HEK293 (cell line): ENCODE results near the gene UHRF2.

Experiments
- CTCF ChIA-PET: fragments of 350-600 bp; formaldehyde crosslinking; extraction: SDS; loops from one replicate; lab custom pipeline; 2021; ENCODE audit warnings: antibody characterized with exemption; lab: Yijun Ruan, JAX
- POLR2A ChIA-PET: fragments of 300-600 bp; formaldehyde crosslinking; extraction: SDS; loops from one replicate; lab custom pipeline; 2020; ENCODE audit warnings: antibody characterized with exemption, inconsistent platforms; lab: Yijun Ruan, JAX
- H3K27ac ChIP-seq: fragments of 200-500 bp; sonication (Bioruptor generic); 2 replicates; pipeline ENCODE4 v1.5.1; 2014; ENCODE audit warnings: low read depth, low read length, control low read depth, inconsistent platforms; ENCODE audit errors: extremely low read depth
- H3K36me3 ChIP-seq, 2 experiments: fragments of 200-500 bp in 1 of 2; sonication (Bioruptor generic) in 1 of 2; 1 replicate in 1 of 2; 2 replicates in 1 of 2; pipeline ENCODE4 v1.5.1; 2014 to 2017; ENCODE audit warnings: inconsistent platforms in 2 of 2, low read length in 2 of 2; ENCODE audit not compliant: control insufficient read depth in 2 of 2, insufficient read depth in 1 of 2
- H3K4me1 ChIP-seq: fragments of 200-500 bp; sonication (Bioruptor generic); 2 replicates; pipeline ENCODE4 v1.5.1; 2014; ENCODE audit warnings: mild to moderate bottlenecking, low read length, inconsistent platforms; ENCODE audit not compliant: control insufficient read depth, insufficient read depth
- H3K4me3 ChIP-seq: 2 replicates; pipeline ENCODE4 v1.5.1; 2011; ENCODE audit warnings: low read depth, mild to moderate bottlenecking, control low read depth, low read length, moderate library complexity
- H3K9me3 ChIP-seq: fragments of 200-500 bp; sonication (Bioruptor generic); 2 replicates; pipeline ENCODE4 v1.5.1; 2014; ENCODE audit warnings: low read depth, low read length, inconsistent platforms; ENCODE audit not compliant: control insufficient read depth, insufficient read depth
- EGR2 ChIP-seq: fragments of 450-650 bp; formaldehyde crosslinking; IDR thresholded peaks from 2 replicates; pipeline ENCODE4 v1.5.1; 2016; ENCODE audit warnings: low read depth, missing biosample characterization, missing genetic modification characterization
- GFI1B ChIP-seq: fragments of 450-650 bp; formaldehyde crosslinking; IDR thresholded peaks from 2 replicates; pipeline ENCODE4 v1.5.1; 2016; ENCODE audit warnings: missing biosample characterization, missing genetic modification characterization
- IKZF3 ChIP-seq: fragments of 450-650 bp; IDR thresholded peaks from 2 replicates; pipeline ENCODE4 v1.5.0; 2018; ENCODE audit warnings: missing biosample characterization, mild to moderate bottlenecking, missing genetic modification characterization, moderate library complexity
- KLF8 ChIP-seq: fragments of 450-650 bp; formaldehyde crosslinking; IDR thresholded peaks from 2 replicates; pipeline ENCODE4 v1.5.1; 2016; ENCODE audit warnings: missing biosample characterization, missing genetic modification characterization
- MYNN ChIP-seq: fragments of 450-650 bp; formaldehyde crosslinking; IDR thresholded peaks from 2 replicates; pipeline ENCODE4 v1.5.1; 2016; ENCODE audit warnings: missing biosample characterization, missing genetic modification characterization, borderline replicate concordance
- OSR2 ChIP-seq: fragments of 450-650 bp; formaldehyde crosslinking; IDR thresholded peaks from 2 replicates; pipeline ENCODE4 v1.5.1; 2016; ENCODE audit warnings: missing biosample characterization, missing genetic modification characterization
- PRDM1 ChIP-seq: fragments of 450-650 bp; formaldehyde crosslinking; IDR thresholded peaks from 2 replicates; pipeline ENCODE4; 2016; ENCODE audit warnings: missing biosample characterization, missing genetic modification characterization
- WT1 ChIP-seq: fragments of 450-650 bp; formaldehyde crosslinking; IDR thresholded peaks from 2 replicates; pipeline ENCODE4 v1.5.1; 2016; ENCODE audit warnings: missing biosample characterization, missing genetic modification characterization
- ZBTB20 ChIP-seq: fragments of 450-650 bp; formaldehyde crosslinking; IDR thresholded peaks from 2 replicates; pipeline ENCODE4 v1.5.1; 2016; ENCODE audit warnings: missing biosample characterization, missing genetic modification characterization
- ZFHX2 ChIP-seq: fragments of 450-650 bp; formaldehyde crosslinking; conservative IDR thresholded peaks from 2 replicates; pipeline ENCODE4 v1.5.1; 2016; ENCODE audit warnings: missing biosample characterization, missing genetic modification characterization
- ZFP69B ChIP-seq: fragments of 450-650 bp; formaldehyde crosslinking; IDR thresholded peaks from 2 replicates; pipeline ENCODE4 v1.5.1; 2016; ENCODE audit warnings: missing biosample characterization, missing genetic modification characterization
- ZNF140 ChIP-seq: fragments of 450-650 bp; formaldehyde crosslinking; IDR thresholded peaks from 2 replicates; pipeline ENCODE4 v1.5.1; 2016; ENCODE audit warnings: missing biosample characterization, missing genetic modification characterization
- ZNF184 ChIP-seq: fragments of 450-650 bp; IDR thresholded peaks from 2 replicates; pipeline ENCODE4 v1.5.1; 2018; ENCODE audit warnings: missing biosample characterization, mild to moderate bottlenecking, missing genetic modification characterization
- ZNF350 ChIP-seq: fragments of 450-650 bp; formaldehyde crosslinking; IDR thresholded peaks from 2 replicates; pipeline ENCODE4 v1.5.0; 2017; ENCODE audit warnings: missing biosample characterization, mild to moderate bottlenecking, missing genetic modification characterization
- ZNF624 ChIP-seq: fragments of 450-650 bp; formaldehyde crosslinking; IDR thresholded peaks from 2 replicates; pipeline ENCODE4 v1.5.1; 2017; ENCODE audit warnings: missing biosample characterization, missing genetic modification characterization
- ZNF664 ChIP-seq: fragments of 450-650 bp; formaldehyde crosslinking; IDR thresholded peaks from 2 replicates; pipeline ENCODE4 v1.5.1; 2016; ENCODE audit warnings: missing biosample characterization, missing genetic modification characterization
- ZNF837 ChIP-seq: fragments of 450-650 bp; formaldehyde crosslinking; IDR thresholded peaks from 2 replicates; pipeline ENCODE4 v1.5.1; 2016; ENCODE audit warnings: missing biosample characterization, missing genetic modification characterization
- TF ChIP-seq, protein P1 (sequence below): fragments of 450-650 bp; formaldehyde crosslinking; IDR thresholded peaks from 2 replicates; pipeline ENCODE4 v1.5.1; 2016; ENCODE audit warnings: missing biosample characterization, missing genetic modification characterization, low read depth
- TF ChIP-seq, protein P2 (sequence below): fragments of 450-650 bp; formaldehyde crosslinking; conservative IDR thresholded peaks from 2 replicates; pipeline ENCODE4 v1.5.1; 2016; ENCODE audit warnings: low read depth, missing biosample characterization, missing genetic modification characterization
- TF ChIP-seq, protein P3 (sequence below): fragments of 450-650 bp; formaldehyde crosslinking; IDR thresholded peaks from 2 replicates; pipeline ENCODE4 v1.5.1; 2016; ENCODE audit warnings: missing biosample characterization, missing genetic modification characterization

UHRF2 gene

DNA sequence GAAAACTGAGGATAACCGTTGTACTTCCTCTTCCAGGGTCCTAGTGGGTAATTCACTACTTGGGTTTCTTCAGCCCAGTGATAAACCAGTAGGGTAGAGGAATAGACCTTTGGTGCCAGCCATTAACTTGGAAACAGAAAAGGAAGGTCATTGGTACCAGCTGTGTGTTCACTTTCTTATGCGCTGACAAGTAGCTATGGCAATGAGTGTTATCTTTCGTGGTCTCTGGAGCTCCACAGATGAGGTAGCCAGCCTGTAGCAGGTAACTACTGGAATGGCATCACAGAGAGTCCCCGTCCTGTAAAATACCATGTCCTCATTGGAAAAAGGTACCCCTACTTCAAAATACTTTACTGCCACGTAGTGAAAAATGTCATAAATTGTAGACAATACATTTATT is 2.3 kb downstream of the UHRF2 start:
- Histone ChIP-seq H3K4me3 (peak overlapping the region; percentile 90), H3K4me1 (peaks cover 3% of the 10 kb centered on the region; the same call in 1 of the 2 replicates), H3K9me3 (no peaks in the 10 kb centered on the region), H3K36me3 (peaks cover 0 to 7% of the 10 kb centered on the region in 2 experiments; a peak in 2 of 3 replicates), H3K27ac (no peak overlapping the region)
- TF ChIP-seq ZNF184 (no peak), OSR2 (0 out of 2 replicates have a peak, but pooled peaks have one; percentile 24), IKZF3 (tag by site-specific recombination) (0 out of 2 replicates have a peak, but pooled peaks have one; percentile 30)
- ChIA-PET POLR2A (interaction anchor here (0.8 to 2.3 kb wide), 3 partner anchors 9 to 343 kb away, joined by 3 to 6 read pairs (median 5); no protein-coding TSS in a partner anchor), CTCF (interaction anchor here (0.6 to 1.2 kb wide), 3 partner anchors 9 to 218 kb away, joined by 3 to 4 read pairs (median 3); no protein-coding TSS in a partner anchor)

DNA sequence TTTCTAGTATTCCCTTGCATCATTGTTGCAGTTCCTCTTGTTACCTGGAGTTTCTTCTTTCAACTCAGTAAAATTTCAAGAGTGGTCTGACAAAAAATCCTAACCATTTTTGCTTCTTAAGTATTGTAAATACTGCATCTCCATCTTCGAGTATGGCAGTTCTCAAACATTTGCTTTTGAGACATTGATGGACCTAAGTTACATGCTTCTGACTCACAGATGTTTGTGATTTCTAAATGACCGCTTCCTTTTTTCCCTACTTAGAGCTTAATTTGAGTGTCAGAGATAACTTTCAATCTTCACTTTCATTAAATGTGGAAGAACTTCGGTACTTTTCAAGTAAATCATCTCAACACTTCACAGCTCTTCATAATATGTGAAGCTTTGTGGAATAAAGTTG is 4.2 kb downstream of the UHRF2 start:
- H3K9me3 ChIP-seq: no peaks in the 10 kb centered on the region
- no peak overlapping the region for H3K27ac ChIP-seq
- POLR2A ChIA-PET: no interaction called here
- CTCF ChIA-PET: interaction anchor here (0.7 kb wide), 1 partner anchor 54 kb away, joined by 3 read pairs; no protein-coding TSS in a partner anchor
- TF ChIP-seq OSR2 (no peak), GFI1B (tag by site-specific recombination) (no peak), PRDM1 (tag by site-specific recombination) (peak; percentile 75; the same call in 1 of the 2 replicates)
- TF ChIP-seq, all 188 proteins: peak for 1
- Histone ChIP-seq H3K36me3 (peaks cover 3 to 11% of the 10 kb centered on the region in 2 experiments; a peak in 2 of 3 replicates), H3K4me3 (no peak overlapping the region), H3K4me1 (peaks cover 3% of the 10 kb centered on the region; the same call in 1 of the 2 replicates)

DNA sequence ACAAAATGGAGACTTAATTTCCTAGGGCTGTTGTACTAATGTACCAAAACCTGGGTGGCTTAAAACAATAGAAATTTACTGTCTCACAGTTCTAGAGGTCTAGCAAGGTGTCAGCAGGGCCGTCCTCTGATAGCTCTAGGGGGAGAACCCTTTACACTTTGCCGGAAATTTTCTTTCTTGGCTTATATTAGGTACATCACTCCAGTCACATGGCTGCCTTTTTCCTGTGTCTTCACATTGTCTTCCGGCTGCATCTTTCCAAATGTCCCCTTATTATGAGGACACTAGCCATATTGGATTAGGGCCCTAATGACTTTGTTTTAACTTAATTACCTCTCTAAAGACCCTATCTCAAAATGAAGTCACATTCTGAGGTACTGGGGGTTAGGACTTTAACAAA is 5.8 kb downstream of the UHRF2 start:
- Histone ChIP-seq H3K27ac (no peak overlapping the region), H3K36me3 (peaks cover 7 to 15% of the 10 kb centered on the region in 2 experiments; a peak in 2 of 3 replicates), H3K4me3 (no peak overlapping the region), H3K4me1 (peaks cover 3% of the 10 kb centered on the region; the same call in 1 of the 2 replicates), H3K9me3 (no peaks in the 10 kb centered on the region)
- TF ChIP-seq ZFP69B (no peak), ZNF664 (tag by site-specific recombination) (no peak), MYNN (tag by site-specific recombination) (no peak), ZNF837 (no peak), ZNF350 (tag by site-specific recombination) (no peak)
- TF ChIP-seq, protein P1, sequence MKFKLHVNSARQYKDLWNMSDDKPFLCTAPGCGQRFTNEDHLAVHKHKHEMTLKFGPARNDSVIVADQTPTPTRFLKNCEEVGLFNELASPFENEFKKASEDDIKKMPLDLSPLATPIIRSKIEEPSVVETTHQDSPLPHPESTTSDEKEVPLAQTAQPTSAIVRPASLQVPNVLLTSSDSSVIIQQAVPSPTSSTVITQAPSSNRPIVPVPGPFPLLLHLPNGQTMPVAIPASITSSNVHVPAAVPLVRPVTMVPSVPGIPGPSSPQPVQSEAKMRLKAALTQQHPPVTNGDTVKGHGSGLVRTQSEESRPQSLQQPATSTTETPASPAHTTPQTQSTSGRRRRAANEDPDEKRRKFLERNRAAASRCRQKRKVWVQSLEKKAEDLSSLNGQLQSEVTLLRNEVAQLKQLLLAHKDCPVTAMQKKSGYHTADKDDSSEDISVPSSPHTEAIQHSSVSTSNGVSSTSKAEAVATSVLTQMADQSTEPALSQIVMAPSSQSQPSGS (tag by site-specific recombination): no peak
- TF ChIP-seq, protein P2, sequence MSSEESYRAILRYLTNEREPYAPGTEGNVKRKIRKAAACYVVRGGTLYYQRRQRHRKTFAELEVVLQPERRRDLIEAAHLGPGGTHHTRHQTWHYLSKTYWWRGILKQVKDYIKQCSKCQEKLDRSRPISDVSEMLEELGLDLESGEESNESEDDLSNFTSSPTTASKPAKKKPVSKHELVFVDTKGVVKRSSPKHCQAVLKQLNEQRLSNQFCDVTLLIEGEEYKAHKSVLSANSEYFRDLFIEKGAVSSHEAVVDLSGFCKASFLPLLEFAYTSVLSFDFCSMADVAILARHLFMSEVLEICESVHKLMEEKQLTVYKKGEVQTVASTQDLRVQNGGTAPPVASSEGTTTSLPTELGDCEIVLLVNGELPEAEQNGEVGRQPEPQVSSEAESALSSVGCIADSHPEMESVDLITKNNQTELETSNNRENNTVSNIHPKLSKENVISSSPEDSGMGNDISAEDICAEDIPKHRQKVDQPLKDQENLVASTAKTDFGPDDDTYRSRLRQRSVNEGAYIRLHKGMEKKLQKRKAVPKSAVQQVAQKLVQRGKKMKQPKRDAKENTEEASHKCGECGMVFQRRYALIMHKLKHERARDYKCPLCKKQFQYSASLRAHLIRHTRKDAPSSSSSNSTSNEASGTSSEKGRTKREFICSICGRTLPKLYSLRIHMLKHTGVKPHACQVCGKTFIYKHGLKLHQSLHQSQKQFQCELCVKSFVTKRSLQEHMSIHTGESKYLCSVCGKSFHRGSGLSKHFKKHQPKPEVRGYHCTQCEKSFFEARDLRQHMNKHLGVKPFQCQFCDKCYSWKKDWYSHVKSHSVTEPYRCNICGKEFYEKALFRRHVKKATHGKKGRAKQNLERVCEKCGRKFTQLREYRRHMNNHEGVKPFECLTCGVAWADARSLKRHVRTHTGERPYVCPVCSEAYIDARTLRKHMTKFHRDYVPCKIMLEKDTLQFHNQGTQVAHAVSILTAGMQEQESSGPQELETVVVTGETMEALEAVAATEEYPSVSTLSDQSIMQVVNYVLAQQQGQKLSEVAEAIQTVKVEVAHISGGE (tag by site-specific recombination): 0 out of 2 replicates have a peak, but pooled peaks have one; percentile 37
- ChIA-PET CTCF (no interaction called here), POLR2A (interaction anchor here (0.6 kb wide), 1 partner anchor 13 kb away, joined by 3 read pairs; no protein-coding TSS in a partner anchor)

DNA sequence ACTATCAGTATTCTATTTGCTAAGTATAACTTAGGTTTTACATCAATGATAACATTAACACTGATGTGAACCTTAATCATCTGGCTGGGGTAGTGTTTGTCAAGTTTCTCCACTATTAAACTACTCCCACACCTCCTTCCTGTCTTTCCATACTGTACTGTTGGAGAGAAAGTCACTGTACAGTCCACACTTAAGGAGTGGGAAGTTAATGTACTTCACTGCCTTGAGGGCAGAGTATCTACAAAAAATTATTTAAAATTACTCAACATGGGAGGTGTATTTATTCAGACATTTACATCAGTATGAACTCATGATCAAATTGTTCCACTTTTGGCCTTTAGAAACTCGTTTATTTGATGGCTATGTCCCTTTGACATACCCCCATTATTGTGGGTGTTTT is 11.9 kb downstream of the UHRF2 start:
- no peak overlapping the region for H3K4me3 ChIP-seq
- H3K27ac ChIP-seq: no peak overlapping the region
- POLR2A ChIA-PET: interaction anchor here (0.6 to 1.6 kb wide), 3 partner anchors 11 to 285 kb away, joined by 3 to 11 read pairs (median 3); partner anchors contain the start of gene UHRF2
- H3K9me3 ChIP-seq: no peaks in the 10 kb centered on the region
- CTCF ChIA-PET: interaction anchor here (1.8 kb wide), 1 partner anchor 10 kb away, joined by 4 read pairs; no protein-coding TSS in a partner anchor
- TF ChIP-seq ZNF624 (tag by site-specific recombination): no peak
- TF ChIP-seq EGR2: peak; percentile 23
- peak; percentile 54; the same call in 1 of the 2 replicates for TF ChIP-seq WT1
- TF ChIP-seq, protein P3, sequence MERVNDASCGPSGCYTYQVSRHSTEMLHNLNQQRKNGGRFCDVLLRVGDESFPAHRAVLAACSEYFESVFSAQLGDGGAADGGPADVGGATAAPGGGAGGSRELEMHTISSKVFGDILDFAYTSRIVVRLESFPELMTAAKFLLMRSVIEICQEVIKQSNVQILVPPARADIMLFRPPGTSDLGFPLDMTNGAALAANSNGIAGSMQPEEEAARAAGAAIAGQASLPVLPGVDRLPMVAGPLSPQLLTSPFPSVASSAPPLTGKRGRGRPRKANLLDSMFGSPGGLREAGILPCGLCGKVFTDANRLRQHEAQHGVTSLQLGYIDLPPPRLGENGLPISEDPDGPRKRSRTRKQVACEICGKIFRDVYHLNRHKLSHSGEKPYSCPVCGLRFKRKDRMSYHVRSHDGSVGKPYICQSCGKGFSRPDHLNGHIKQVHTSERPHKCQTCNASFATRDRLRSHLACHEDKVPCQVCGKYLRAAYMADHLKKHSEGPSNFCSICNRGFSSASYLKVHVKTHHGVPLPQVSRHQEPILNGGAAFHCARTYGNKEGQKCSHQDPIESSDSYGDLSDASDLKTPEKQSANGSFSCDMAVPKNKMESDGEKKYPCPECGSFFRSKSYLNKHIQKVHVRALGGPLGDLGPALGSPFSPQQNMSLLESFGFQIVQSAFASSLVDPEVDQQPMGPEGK (tag by site-specific recombination): no peak
- 0 out of 2 replicates have a peak, but pooled peaks have one; percentile 24 for TF ChIP-seq ZFHX2 (tag by site-specific recombination)
- TF ChIP-seq KLF8 (tag by site-specific recombination): no peak
- TF ChIP-seq ZBTB20 (tag by site-specific recombination): no peak
- no peak for TF ChIP-seq ZNF140 (tag by site-specific recombination)
- TF ChIP-seq, all 188 proteins: peak for 3
- Histone ChIP-seq H3K4me1 (peaks cover 2% of the 10 kb centered on the region; the same call in 1 of the 2 replicates), H3K36me3 (peaks cover 7 to 8% of the 10 kb centered on the region in 2 experiments; a peak in 2 of 3 replicates)
